ENCODE results near the gene VOPP1.

The VOPP1 gene

GRCh38 chr7:55491346-55491745 lies 81.0 kb downstream of the VOPP1 start:
- Histone ChIP-seq H3K27ac (no peak overlapping the region), H3K4me1 (ENCODE audit: control insufficient read depth in 1 of 2, insufficient read depth in 1 of 2, low read depth in 1 of 2, low read length in 1 of 2) (no peaks in the 10 kb centered on the region), H3K36me3 (peaks cover 78% of the 10 kb centered on the region), H3K9me3 (no peaks in the 10 kb centered on the region), H3K27me3 (no peaks in the 10 kb centered on the region), H3K4me3 (ENCODE audit: low read depth in 1 of 2, low read length in 1 of 2) (no peak overlapping the region)
- no peak for TF ChIP-seq CTCF (IDR thresholded peaks at IDR 0.05)

GRCh38 chr7:55490099-55490498 lies 82.2 kb downstream of the VOPP1 start:
- no peak for TF ChIP-seq CTCF (IDR thresholded peaks at IDR 0.05)
- Histone ChIP-seq H3K27ac (no peak overlapping the region), H3K4me3 (ENCODE audit: low read depth in 1 of 2, low read length in 1 of 2) (no peak overlapping the region), H3K27me3 (no peaks in the 10 kb centered on the region), H3K36me3 (peaks cover 75% of the 10 kb centered on the region), H3K9me3 (no peaks in the 10 kb centered on the region), H3K4me1 (ENCODE audit: control insufficient read depth in 1 of 2, insufficient read depth in 1 of 2, low read depth in 1 of 2, low read length in 1 of 2) (no peaks in the 10 kb centered on the region)

GRCh38 chr7:55489552-55489951 lies 82.8 kb downstream of the VOPP1 start:
- TF ChIP-seq CTCF (IDR thresholded peaks at IDR 0.05) = no peak
- H3K27ac ChIP-seq = no peak overlapping the region
- H3K9me3 ChIP-seq = no peaks in the 10 kb centered on the region
- H3K36me3 ChIP-seq = peaks cover 72% of the 10 kb centered on the region
- no peaks in the 10 kb centered on the region for H3K27me3 ChIP-seq
- H3K4me3 ChIP-seq (ENCODE audit: low read depth in 1 of 2, low read length in 1 of 2) = no peak overlapping the region
- H3K4me1 ChIP-seq (ENCODE audit: control insufficient read depth in 1 of 2, insufficient read depth in 1 of 2, low read depth in 1 of 2, low read length in 1 of 2) = no peaks in the 10 kb centered on the region

GRCh38 chr7:55488804-55489340 lies 83.4 kb downstream of the VOPP1 start:
- no peak for TF ChIP-seq CTCF (IDR thresholded peaks at IDR 0.05)
- H3K36me3 ChIP-seq = peaks cover 73% of the 10 kb centered on the region
- no peak overlapping the region for H3K27ac ChIP-seq
- H3K4me1 ChIP-seq (ENCODE audit: control insufficient read depth in 1 of 2, insufficient read depth in 1 of 2, low read depth in 1 of 2, low read length in 1 of 2) = no peaks in the 10 kb centered on the region
- no peak overlapping the region for H3K4me3 ChIP-seq (ENCODE audit: low read depth in 1 of 2, low read length in 1 of 2)
- no peaks in the 10 kb centered on the region for H3K27me3 ChIP-seq
- no peaks in the 10 kb centered on the region for H3K9me3 ChIP-seq

- Histone ChIP-seq H3K9me3 (no peaks in the 10 kb centered on the region), H3K27ac (no peak overlapping the region), H3K4me1 (ENCODE audit: control insufficient read depth in 1 of 2, insufficient read depth in 1 of 2, low read depth in 1 of 2, low read length in 1 of 2) (no peaks in the 10 kb centered on the region), H3K36me3 (peaks cover 70% of the 10 kb centered on the region), H3K27me3 (no peaks in the 10 kb centered on the region), H3K4me3 (ENCODE audit: low read depth in 1 of 2, low read length in 1 of 2) (no peak overlapping the region)
- no peak for TF ChIP-seq CTCF (IDR thresholded peaks at IDR 0.05)
Measured at GRCh38 chr7:55488216-55488615, 84.1 kb downstream of the VOPP1 start.

GRCh38 chr7:55486991-55487390 lies 85.3 kb downstream of the VOPP1 start:
- H3K27ac ChIP-seq = no peak overlapping the region
- H3K4me3 ChIP-seq (ENCODE audit: low read depth in 1 of 2, low read length in 1 of 2) = no peak overlapping the region
- no peak for TF ChIP-seq CTCF (IDR thresholded peaks at IDR 0.05)
- peaks cover 65% of the 10 kb centered on the region for H3K36me3 ChIP-seq
- no peaks in the 10 kb centered on the region for H3K4me1 ChIP-seq (ENCODE audit: control insufficient read depth in 1 of 2, insufficient read depth in 1 of 2, low read depth in 1 of 2, low read length in 1 of 2)
- no peaks in the 10 kb centered on the region for H3K9me3 ChIP-seq
- no peaks in the 10 kb centered on the region for H3K27me3 ChIP-seq
